ENCODE data around the gene DEPP1.

GRCh38 chr10:44954042-44954441 is 24.6 kb downstream of the DEPP1 start:
- TF ChIP-seq POLR2A (IDR thresholded peaks at IDR 0.05): no peak
- TF ChIP-seq, protein P1, sequence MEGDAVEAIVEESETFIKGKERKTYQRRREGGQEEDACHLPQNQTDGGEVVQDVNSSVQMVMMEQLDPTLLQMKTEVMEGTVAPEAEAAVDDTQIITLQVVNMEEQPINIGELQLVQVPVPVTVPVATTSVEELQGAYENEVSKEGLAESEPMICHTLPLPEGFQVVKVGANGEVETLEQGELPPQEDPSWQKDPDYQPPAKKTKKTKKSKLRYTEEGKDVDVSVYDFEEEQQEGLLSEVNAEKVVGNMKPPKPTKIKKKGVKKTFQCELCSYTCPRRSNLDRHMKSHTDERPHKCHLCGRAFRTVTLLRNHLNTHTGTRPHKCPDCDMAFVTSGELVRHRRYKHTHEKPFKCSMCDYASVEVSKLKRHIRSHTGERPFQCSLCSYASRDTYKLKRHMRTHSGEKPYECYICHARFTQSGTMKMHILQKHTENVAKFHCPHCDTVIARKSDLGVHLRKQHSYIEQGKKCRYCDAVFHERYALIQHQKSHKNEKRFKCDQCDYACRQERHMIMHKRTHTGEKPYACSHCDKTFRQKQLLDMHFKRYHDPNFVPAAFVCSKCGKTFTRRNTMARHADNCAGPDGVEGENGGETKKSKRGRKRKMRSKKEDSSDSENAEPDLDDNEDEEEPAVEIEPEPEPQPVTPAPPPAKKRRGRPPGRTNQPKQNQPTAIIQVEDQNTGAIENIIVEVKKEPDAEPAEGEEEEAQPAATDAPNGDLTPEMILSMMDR (IDR thresholded peaks at IDR 0.05): no peak
